ENCODE data around the gene PRR18.

Gene PRR18

DNA sequence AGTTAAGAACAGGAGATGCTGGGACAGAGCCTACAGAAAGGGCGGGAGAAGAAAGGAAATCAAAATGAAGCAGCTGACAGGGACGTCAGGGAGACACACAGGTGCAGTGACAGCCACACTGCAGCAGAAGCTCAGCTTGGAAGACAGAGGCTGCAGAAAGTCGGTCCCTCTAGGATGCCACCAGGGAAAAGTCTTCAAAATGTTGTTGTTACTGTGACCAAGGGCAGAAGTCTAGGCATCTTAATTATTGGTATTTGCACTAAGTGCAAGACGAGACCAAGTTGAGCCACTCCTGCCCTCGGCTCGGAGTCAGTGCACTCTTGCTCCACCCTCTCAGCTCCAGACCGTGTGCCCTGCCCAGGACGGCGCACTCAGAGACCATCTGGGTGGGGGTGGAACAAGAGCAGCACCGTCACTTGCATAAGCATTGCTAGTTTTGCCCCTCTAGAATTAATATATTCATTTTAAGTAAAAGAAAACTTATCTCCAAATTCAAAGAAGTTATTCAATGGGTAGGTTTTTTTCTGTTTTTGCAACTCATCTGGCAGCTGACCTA is 2.6 kb downstream of the PRR18 start:
- DNase-seq = no peak

DNA sequence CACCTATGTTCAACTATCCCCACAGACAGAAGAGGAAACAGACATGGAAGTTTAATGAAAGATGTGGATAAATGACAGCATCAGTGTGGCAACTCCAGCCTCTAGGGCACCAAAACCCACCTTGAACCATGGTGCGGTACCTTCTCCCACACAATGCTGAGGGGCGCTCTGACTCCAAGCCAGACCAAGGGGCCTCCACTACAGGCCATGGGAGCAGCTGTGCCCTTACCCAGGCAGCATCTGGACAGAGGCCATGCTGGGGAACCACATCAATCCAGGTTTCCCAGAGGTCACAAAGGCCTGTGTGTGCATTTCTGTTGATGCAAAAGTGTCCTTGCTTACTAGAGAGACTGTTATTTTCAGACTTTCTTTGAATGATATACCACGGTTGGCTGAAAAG is 4.1 kb downstream of the PRR18 start:
- no peak for DNase-seq

GRCh38 chr6:166301611-166302529 is 6.3 kb downstream of the PRR18 start:
- no peak for DNase-seq

DNA sequence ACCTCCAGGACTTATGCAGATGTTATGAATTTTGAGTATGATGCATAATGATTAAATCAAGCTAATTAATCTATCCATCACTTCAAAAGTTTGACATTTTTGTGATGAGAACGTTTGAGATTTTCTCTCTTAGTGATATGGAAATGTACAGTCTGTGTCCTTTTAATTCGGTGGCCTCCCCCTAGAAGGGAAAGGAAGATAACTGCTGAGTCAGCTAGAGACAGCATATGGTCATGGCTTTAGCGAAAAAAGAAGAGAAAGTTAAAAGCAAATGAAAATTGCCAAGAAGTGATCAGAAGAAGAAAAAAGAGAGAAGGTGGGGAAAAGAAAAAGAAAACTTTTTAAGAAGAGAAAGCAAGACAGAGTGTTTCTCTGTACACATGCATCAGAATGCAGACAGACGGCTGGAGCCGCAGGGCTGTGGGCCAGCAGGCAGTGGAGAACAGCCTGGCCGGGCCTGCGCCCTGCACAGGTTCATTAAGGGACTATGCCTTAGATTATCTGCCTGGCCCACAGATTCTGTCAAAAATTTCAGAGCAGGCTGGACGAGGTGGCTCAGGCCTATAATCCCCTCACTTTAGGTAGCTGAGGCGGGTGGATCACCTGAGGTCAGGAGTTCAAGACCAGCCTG is 7.7 kb downstream of the PRR18 start:
- DNase-seq = no peak

DNA sequence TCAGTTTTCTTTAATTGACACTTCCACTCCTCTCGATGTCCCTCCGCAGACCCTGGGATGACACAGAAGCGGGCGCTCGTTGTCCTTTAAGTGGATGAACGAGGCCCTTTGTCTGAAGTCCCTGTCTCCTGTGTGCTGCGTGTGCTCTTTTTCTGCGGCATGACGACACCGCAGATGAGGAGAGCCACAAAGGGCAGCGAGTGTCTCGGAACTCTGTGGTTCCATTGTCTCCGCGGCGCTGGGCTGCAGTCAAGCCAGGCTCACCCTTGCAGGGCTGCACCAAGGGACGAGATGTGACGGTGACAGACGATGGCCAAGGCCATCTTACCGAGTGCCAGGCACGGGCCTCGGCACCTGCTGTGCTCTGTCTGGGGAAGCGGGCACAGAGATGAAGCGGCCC is 10.6 kb downstream of the PRR18 start:
- DNase-seq = no peak

DNA sequence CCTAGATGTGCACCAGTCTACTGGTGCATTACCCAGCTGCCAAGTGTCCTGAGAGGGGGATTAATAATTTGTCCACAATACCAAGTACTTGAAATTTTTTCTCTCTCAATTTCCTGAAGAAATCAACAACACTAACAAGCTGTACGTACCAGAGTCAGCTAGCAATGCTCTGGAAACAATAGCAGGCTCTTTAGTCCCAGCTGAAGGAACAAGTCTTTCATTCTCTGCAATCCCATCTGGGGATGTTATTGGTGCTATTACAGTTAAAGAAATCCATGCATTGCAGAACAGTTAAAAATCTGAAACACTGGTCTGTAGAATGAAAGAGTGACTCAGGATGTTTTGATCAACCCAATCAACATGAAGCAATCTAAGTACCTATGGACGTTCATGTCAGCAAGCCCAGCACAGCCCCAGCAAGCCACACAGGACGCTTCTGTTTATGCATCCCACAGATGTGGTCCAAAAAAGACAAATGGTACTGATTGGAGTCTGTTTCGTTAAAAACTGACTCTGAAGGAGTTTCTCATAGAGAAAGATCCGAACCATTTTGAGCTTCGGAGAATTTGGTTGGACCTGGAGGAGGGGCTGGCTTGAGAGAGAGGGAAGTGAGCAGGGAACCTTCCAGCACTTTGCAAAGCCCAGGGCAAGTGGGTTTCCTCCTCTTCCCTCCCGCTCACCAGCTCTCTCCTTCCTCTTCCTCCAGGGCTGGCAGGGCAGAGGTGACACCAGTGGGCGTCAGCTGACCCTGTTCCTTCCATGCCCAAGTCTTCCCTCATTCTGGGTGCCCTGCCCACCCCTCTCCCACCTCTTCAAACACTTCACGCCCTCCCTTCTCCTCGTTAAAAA is 11.9 kb downstream of the PRR18 start:
- DNase-seq = no peak

GRCh38 chr6:166293731-166294584 is 14.2 kb downstream of the PRR18 start:
- no peak for DNase-seq

- DNase-seq = no peak
These were observed 18.8 kb downstream of the PRR18 start for GRCh38 chr6:166289207-166290060.

GRCh38 chr6:166286839-166287271 is 21.3 kb downstream of the PRR18 start:
- DNase-seq = no peak

DNA sequence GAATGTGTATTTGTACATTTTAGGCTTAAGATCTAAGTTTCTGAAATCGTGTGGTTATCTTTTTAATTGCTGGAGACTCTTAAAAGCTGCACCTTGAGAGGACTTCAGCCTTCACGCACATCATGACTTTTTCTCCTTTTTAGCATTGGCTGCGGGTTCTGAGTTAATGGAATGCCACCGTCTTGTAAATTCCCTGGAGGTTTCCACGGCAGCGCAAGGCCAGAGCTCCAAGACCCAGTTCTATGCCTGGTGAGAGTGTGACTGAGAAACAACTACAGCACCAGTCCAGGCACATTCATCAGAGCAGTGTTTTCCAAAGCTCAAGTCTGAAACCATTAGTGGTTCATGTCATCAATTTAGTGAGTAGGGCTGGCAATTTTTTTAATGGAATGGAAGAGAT is 23.0 kb downstream of the PRR18 start:
- DNase-seq = no peak

DNA sequence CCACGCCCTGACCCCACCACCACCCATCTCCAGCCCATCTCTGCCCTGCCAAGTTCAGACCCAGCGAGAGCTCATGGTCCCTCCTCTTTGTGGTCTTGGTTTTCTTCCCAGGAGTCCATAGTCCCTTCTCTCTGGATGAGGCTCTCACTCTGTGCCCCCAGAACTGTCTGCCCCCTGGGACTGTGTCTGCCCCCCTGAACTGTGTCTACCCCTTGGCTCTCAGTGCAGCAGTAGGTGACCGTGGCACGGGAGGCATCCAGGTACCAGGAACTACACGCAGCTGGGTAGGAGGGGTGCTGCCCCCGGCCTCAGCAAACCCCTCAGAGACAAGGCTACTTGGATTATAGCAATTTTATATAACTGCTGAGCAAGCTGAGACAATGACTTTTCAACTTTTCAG is 23.6 kb downstream of the PRR18 start:
- no peak for DNase-seq

DNA sequence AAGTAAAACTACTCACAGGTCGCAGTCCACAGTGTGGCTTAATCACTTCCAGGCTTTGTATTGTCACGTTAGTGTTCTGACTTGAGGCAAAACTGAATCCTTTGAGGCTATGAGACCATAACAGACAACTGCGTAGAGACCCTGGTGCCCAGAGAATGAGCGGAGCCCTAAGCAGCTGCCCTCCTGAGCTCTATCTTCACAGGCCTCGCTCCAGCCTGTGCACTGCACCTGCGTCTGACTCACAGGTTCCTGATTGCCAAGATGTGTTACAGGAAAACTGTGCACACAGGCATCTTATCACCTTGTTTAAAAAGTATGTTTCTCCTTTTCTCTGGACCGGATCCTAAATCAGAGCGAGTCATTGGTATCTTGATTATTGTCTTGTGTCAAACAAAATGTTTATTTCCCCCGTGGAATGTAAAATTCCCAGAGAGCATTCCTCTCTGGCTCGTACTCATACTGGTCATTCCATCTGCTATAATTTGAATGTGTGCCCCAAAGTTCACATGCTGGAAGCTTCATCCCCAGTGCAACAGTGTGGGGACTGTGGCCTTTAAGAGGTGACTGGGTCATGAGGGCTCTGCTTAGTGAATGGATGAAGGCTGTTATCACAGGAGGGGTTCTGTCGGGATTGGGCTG is 25.7 kb downstream of the PRR18 start:
- no peak for DNase-seq

DNA sequence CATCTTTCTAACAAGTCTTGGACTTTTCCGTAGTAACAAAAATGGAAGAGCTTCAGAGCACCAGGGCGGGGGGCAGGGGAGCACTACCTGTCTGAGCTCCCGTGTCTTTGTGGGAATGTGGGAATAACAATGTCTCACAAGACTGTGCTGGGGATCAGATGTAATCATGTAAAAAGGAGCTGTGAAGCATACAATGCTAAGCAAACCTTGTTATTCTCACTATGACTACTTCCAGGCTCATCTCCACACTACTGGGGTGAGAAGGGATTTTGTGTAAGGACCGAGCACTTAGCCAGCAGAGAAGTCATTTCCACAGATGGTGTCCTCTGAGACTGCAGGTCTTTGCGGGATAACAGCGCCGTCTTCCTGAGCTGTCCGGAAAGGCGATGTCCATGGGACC is 27.1 kb downstream of the PRR18 start:
- DNase-seq = no peak

- DNase-seq = no peak
These were observed 28.9 kb downstream of the PRR18 start for GRCh38 chr6:166279393-166279679.

- no peak for DNase-seq
These were observed 29.4 kb downstream of the PRR18 start for GRCh38 chr6:166278579-166279392.

DNA sequence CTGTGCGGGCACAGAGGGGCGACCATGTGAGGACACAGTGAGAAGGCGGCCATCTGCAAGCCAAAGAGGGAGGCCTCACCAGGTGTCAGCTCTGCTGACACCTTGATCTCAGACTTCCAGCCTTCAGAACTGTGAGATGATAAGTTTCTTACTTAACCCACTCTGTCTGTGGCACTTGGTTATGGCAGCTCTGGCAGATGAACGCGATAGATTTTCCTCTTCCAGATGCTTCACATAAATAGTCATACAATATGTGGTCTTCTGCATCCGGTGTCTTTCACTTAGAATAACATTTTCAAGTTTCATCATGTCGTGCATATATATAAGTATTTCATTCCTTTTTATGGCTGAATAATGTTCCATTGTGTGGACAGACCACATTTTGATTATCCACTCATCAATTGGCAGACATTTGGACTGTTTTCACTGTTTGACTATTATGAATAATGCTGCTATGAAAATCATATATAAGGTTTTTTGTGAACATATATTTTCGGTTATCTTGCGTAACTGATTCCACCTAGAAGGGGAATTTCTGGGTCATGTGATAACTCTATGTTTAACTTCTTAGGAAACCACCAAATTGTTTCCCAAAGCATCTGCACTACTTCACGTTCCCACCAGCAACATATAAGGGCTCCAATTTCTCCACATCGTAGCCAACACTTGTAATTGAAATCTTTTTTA is 30.2 kb downstream of the PRR18 start:
- DNase-seq = no peak

DNA sequence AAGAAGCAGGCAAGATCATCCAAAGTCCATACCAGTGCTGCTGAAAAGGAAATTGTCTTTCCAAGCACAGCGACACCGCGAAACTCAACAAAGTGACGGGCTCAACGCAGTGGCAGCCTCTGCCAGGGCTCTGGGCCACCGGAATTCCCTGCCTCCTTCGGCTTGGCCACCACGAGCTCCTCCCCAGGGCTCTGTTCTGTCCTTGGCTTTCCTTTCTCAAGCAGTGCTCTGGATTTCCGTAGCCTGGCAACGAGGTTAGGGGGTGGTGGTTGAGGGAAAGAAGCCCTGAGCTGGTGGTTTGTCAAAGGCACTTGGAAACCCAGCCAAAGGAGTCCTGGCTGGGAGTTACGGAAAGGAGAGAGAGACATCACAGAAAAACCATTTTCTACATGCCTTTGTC is 31.2 kb downstream of the PRR18 start:
- no peak for DNase-seq

DNA sequence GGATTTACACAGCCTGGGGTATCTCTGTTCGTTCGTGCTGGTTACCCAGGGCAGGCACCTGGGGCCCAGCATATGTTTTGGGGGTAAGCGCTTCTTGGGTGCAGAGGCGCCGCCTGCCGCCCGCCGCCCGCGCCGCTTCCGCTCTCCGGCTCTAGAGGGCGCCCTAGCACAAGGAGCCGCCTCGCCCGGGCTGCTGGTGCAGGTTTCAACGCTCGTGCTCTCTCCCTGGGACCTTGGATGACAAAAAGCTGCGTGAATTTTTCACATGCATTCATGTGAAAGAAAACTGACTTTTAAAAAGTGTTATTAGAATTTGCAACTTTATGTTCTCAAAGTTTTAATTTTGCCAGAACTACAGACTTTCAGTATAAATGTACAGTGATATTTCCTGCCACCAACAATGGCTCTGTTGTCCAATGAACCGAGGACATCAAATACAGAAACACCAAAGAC is 32.5 kb downstream of the PRR18 start:
- DNase-seq = peak; percentile 81

DNA sequence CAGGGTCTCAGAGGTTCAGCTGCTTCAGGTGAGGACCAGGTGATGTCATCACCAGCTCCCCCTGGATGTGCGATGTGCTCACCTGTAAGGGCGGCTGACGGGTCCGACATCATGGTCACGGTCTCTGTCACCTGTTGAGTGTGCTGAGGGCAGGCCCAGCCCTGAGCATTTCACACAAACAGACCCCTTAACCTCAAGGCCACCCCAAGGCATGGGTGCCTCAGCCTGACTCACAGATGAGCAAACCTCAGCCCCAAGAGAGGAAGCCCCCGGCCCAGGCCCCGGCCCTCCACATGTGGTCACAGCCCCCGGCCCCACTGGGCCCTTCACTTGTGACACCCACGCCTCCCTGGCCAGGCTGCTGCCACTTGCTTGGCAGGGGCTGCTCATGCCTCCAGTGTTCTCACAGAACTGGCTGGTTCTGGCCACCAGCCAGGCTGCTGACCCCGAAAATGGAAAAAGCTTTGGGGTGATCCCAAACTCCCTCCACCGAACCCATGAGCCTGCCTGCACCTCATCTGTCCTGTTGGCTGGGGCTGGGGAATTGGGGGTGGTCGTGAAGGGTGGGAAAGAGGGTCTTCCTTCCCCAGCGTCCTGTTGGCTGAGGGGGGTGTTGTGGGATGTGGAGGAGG is 33.3 kb downstream of the PRR18 start:
- no peak for DNase-seq

Measured in stimulated activated CD4-positive, alpha-beta T cell treated with anti-CD3 and anti-CD28 coated beads, Interleukin-4, amount 100 ng/mL, for 24 hours (primary cell).